C4-2B (cell line): ENCODE measurements around the gene XPNPEP2.

Experiments used
- ZFX ChIP-seq: fragments of 450-650 bp; IDR thresholded peaks from 2 replicates; pipeline ENCODE4 v1.6.1; 2017
- TF ChIP-seq, protein P1 (sequence below): fragments of 450-650 bp; conservative IDR thresholded peaks from 2 replicates; pipeline ENCODE4 v1.5.1; 2017; ENCODE audit warnings: mild to moderate bottlenecking

GRCh38 chrX:129701624-129702069 lies 37.1 kb upstream of the XPNPEP2 start:
- TF ChIP-seq, protein P1, sequence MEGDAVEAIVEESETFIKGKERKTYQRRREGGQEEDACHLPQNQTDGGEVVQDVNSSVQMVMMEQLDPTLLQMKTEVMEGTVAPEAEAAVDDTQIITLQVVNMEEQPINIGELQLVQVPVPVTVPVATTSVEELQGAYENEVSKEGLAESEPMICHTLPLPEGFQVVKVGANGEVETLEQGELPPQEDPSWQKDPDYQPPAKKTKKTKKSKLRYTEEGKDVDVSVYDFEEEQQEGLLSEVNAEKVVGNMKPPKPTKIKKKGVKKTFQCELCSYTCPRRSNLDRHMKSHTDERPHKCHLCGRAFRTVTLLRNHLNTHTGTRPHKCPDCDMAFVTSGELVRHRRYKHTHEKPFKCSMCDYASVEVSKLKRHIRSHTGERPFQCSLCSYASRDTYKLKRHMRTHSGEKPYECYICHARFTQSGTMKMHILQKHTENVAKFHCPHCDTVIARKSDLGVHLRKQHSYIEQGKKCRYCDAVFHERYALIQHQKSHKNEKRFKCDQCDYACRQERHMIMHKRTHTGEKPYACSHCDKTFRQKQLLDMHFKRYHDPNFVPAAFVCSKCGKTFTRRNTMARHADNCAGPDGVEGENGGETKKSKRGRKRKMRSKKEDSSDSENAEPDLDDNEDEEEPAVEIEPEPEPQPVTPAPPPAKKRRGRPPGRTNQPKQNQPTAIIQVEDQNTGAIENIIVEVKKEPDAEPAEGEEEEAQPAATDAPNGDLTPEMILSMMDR, result no peak
- no peak for TF ChIP-seq ZFX
